ENCODE measurements around the gene PKHD1. TPM values are rescaled to one million over a fixed set of nuclear protein-coding genes. Genes with fewer than 3 reads are reported as not detected.

Gene PKHD1
- total RNA-seq, 2 donors from 2014 or later, result not detected

DNA sequence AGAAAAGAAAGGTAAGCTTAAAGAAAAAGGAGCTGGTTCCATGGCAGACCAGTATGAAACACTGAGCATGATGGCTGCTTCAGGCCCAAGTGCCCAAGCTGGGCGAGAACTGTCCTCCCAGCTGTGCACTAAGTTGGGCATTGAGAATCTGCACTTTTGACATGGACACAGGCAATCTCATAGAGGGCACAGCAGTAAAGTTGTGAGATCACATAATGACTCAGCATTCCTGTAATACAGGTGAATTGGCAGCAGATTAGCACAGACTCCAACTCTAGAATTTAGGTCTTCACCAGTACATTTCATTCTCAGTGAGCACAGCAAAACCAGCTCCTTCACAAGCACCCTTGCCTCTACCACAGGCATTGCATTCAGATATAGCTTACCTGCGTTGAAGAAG lies 343.4 kb downstream of the PKHD1 start:
- Histone ChIP-seq H3K9me3 (no peaks in the 10 kb centered on the region), H3K27ac (no peak overlapping the region), H3K4me1 (no peaks in the 10 kb centered on the region), H3K36me3 (no peaks in the 10 kb centered on the region), H3K27me3 (no peaks in the 10 kb centered on the region), H3K4me3 (no peak overlapping the region)
- DNase-seq (ENCODE audit: low spot score), result no peak
- TF ChIP-seq CTCF (IDR thresholded peaks at IDR 0.05), result no peak

DNA sequence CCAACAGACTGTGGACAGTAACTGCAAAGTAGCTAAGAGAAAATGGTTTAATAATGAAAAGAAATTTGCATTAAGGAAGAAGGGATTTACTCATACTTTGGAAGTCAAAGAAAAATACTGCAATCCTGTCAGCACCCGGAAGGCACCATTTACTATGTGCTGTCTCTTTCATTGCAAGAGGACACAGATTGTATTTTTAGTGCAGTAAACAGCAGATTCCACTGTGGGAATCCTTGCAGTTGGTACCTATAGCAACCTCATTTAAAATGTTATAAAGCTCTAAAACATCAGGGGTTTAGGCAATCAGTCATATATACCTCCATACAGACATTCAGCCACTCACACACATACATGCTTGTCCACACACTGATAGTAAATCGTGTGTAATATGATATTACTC lies 346.8 kb downstream of the PKHD1 start:
- no peak for DNase-seq (ENCODE audit: low spot score)
- Histone ChIP-seq H3K9me3 (no peaks in the 10 kb centered on the region), H3K4me3 (no peak overlapping the region), H3K4me1 (no peaks in the 10 kb centered on the region), H3K36me3 (no peaks in the 10 kb centered on the region), H3K27ac (no peak overlapping the region), H3K27me3 (no peaks in the 10 kb centered on the region)
- TF ChIP-seq CTCF (IDR thresholded peaks at IDR 0.05), result no peak

- Histone ChIP-seq H3K27me3 (no peaks in the 10 kb centered on the region), H3K4me3 (no peak overlapping the region), H3K36me3 (no peaks in the 10 kb centered on the region), H3K27ac (no peak overlapping the region), H3K9me3 (no peaks in the 10 kb centered on the region), H3K4me1 (no peaks in the 10 kb centered on the region)
- no peak for DNase-seq (ENCODE audit: low spot score)
- no peak for TF ChIP-seq CTCF (IDR thresholded peaks at IDR 0.05)
These were observed 348.8 kb downstream of the PKHD1 start for GRCh38 chr6:51738614-51739013.

- Histone ChIP-seq H3K9me3 (no peaks in the 10 kb centered on the region), H3K4me3 (no peak overlapping the region), H3K4me1 (no peaks in the 10 kb centered on the region), H3K27ac (no peak overlapping the region), H3K36me3 (no peaks in the 10 kb centered on the region), H3K27me3 (no peaks in the 10 kb centered on the region)
- TF ChIP-seq CTCF (IDR thresholded peaks at IDR 0.05), result no peak
- DNase-seq (ENCODE audit: low spot score), result no peak
These were observed 349.6 kb downstream of the PKHD1 start for GRCh38 chr6:51737580-51738360.

DNA sequence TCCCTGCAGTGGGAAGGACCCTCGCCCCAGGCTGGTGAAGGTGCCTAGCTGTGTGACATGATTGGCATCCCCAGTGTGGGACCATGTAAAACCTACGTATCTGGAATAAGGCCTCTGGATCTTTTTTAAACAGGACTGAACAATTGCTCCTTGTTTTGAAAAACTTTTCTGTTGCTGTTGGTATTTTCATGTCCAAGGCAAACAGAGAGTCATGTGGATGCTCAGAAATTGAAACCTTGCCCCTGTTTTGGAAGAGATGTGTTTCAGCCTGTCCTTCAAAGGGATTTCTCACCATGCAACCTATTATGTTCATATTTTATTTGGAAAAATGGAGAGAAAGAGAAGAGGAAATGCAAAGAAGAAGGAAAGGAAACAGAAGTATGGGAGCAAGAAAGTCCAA lies 362.3 kb downstream of the PKHD1 start:
- no peak for DNase-seq (ENCODE audit: low spot score)
- Histone ChIP-seq H3K27ac (no peak overlapping the region), H3K9me3 (no peaks in the 10 kb centered on the region), H3K36me3 (no peaks in the 10 kb centered on the region), H3K4me1 (no peaks in the 10 kb centered on the region), H3K27me3 (no peaks in the 10 kb centered on the region), H3K4me3 (no peak overlapping the region)
- no peak for TF ChIP-seq CTCF (IDR thresholded peaks at IDR 0.05)

GRCh38 chr6:51720327-51720726 lies 367.1 kb downstream of the PKHD1 start:
- no peaks in the 10 kb centered on the region for H3K9me3 ChIP-seq
- DNase-seq (ENCODE audit: low spot score), result no peak
- H3K36me3 ChIP-seq, result no peaks in the 10 kb centered on the region
- TF ChIP-seq CTCF (IDR thresholded peaks at IDR 0.05), result no peak
- no peaks in the 10 kb centered on the region for H3K4me1 ChIP-seq
- H3K4me3 ChIP-seq, result no peak overlapping the region
- no peaks in the 10 kb centered on the region for H3K27me3 ChIP-seq
- no peak overlapping the region for H3K27ac ChIP-seq

All from right atrium auricular region (tissue), 2 donors.